HG03039 (cell line): ENCODE measurements around the gene PFN3.

Source experiments
- ATAC-seq: cut with Tn5 transposase; IDR thresholded peaks from one replicate; pipeline ENCODE4 v1.9.1; 2021; ENCODE audit warnings: mild to moderate bottlenecking, moderate library complexity; ENCODE audit not compliant: unreplicated experiment

The PFN3 gene

GRCh38 chr5:177396807-177397206, 3.7 kb downstream of the PFN3 start:
- no peak for ATAC-seq

GRCh38 chr5:177396078-177396477, 4.4 kb downstream of the PFN3 start:
- ATAC-seq = no peak

GRCh38 chr5:177393990-177394389, 6.5 kb downstream of the PFN3 start:
- ATAC-seq = no peak

- no peak for ATAC-seq
Measured at GRCh38 chr5:177393206-177393765, 7.2 kb downstream of the PFN3 start.

- no peak for ATAC-seq
Measured at GRCh38 chr5:177392765-177393164, 7.7 kb downstream of the PFN3 start.

- no peak for ATAC-seq
Measured at GRCh38 chr5:177390363-177391300, 9.8 kb downstream of the PFN3 start.

GRCh38 chr5:177389241-177390169, 11.0 kb downstream of the PFN3 start:
- no peak for ATAC-seq

- ATAC-seq = no peak
Measured at GRCh38 chr5:177388521-177389052, 11.9 kb downstream of the PFN3 start.

- no peak for ATAC-seq
Measured at GRCh38 chr5:177387405-177387804, 13.1 kb downstream of the PFN3 start.

- no peak for ATAC-seq
Measured at GRCh38 chr5:177386542-177386941, 13.9 kb downstream of the PFN3 start.

- no peak for ATAC-seq
Measured at GRCh38 chr5:177385720-177386119, 14.7 kb downstream of the PFN3 start.

- no peak for ATAC-seq
Measured at GRCh38 chr5:177384134-177384533, 16.3 kb downstream of the PFN3 start, which contains the start of gene SLC34A1. Gene SLC34A1, plus strand, starts transcription at chr5:177384434. Its CDS starts 1,308 bp downstream, at chr5:177385742.

- ATAC-seq = no peak
Measured at GRCh38 chr5:177383181-177383580, 17.3 kb downstream of the PFN3 start.

GRCh38 chr5:177382423-177383029, 17.9 kb downstream of the PFN3 start:
- no peak for ATAC-seq

GRCh38 chr5:177380805-177381126, 19.7 kb downstream of the PFN3 start:
- ATAC-seq = no peak

GRCh38 chr5:177378884-177379883, 21.3 kb downstream of the PFN3 start:
- no peak for ATAC-seq

GRCh38 chr5:177377851-177378776, 22.3 kb downstream of the PFN3 start:
- ATAC-seq = no peak

GRCh38 chr5:177376107-177376506, 24.4 kb downstream of the PFN3 start:
- ATAC-seq = no peak
